ENCODE data around the gene IL10RB. TPM values are rescaled to one million over a fixed set of nuclear protein-coding genes. Genes with fewer than 3 reads are reported as not detected.

Gene IL10RB
- total and polyA plus RNA-seq, 2 of the 4 experiments (the other 2 are of a cell fraction): 20.1 to 45.2 TPM

DNA sequence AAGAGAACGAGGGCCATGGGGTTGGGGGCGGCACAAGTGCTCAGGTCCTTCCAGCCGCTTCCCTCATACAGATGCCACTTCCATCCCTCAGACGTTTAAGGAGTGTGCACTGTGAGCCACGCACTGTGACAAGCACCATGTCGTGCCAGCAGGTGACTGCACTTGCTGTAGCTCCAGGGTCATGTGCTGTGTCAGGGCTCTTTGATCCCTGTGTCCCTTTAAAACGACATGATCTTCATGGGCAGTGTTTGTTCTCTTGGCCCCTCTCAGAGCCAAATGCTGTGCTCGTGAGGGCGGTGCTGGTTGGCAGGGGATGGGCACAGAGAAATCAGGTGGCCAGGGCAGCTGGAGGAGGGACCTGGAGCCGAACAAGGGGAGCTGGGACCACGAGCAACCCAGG, 19.9 kb downstream of the IL10RB start:
- Histone ChIP-seq H3K9ac (ENCODE audit: low read depth, low read length) (no peak overlapping the region), H3K23ac (ENCODE audit: low read depth, low read length) (no peak overlapping the region), H4K20me1 (ENCODE audit: insufficient read depth, low read length) (no peaks in the 10 kb centered on the region; the same call in 1 of the 2 replicates), H2BK20ac (ENCODE audit: low read depth, low read length) (no peak overlapping the region), H3K27ac (ENCODE audit: insufficient read depth, low read length) (no peak overlapping the region), H3K36me3 (ENCODE audit: control insufficient read depth, insufficient read depth, low read length) (peaks cover 18% of the 10 kb centered on the region), H2AK5ac (ENCODE audit: low read depth, low read length) (peak overlapping the region; percentile 36; the same call in 1 of the 2 replicates), H3K14ac (replicated peaks; ENCODE audit: low read depth, low read length) (0 out of 2 replicates have a peak overlapping the region, but pooled peaks have one; percentile 41), H4K5ac (ENCODE audit: low read depth, low read length) (no peak overlapping the region), H2AK9ac (replicated peaks; ENCODE audit: low read depth, low read length, poor library complexity) (no peak overlapping the region), H3K56ac (ENCODE audit: extremely low read depth, insufficient read depth, low read length) (no peak overlapping the region), H3K27me3 (ENCODE audit: control insufficient read depth, insufficient read depth, low read length) (no peaks in the 10 kb centered on the region), H4K8ac (ENCODE audit: low read depth in 2 of 2, low read length in 2 of 2) (no peak overlapping the region), H3K4ac (ENCODE audit: low read depth, low read length) (no peak overlapping the region; the same call in 1 of the 2 replicates), H3K18ac (ENCODE audit: low read depth, low read length) (no peak overlapping the region), H2AFZ (replicated peaks; ENCODE audit: low read length, poor library complexity) (peak overlapping the region; percentile 61), H3K79me1 (ENCODE audit: low read depth in 1 of 2, low read length in 2 of 2) (no peaks in the 10 kb centered on the region; a peak in 1 of 4 replicates), H3K4me2 (ENCODE audit: low read depth, low read length) (no peak overlapping the region), H3K4me1 (ENCODE audit: control insufficient read depth, insufficient read depth, low read length) (peaks cover 7% of the 10 kb centered on the region), H2BK120ac (ENCODE audit: low read depth, low read length) (peak overlapping the region; percentile 12; the same call in 1 of the 2 replicates), H4K91ac (ENCODE audit: insufficient read depth, low read depth, low read length) (peak overlapping the region; percentile 18; the same call in 1 of the 2 replicates), H3K4me3 (ENCODE audit: insufficient read depth, low read depth, low read length) (no peak overlapping the region), H3K9me3 (ENCODE audit: control insufficient read depth, insufficient read depth, low read length) (no peaks in the 10 kb centered on the region), H2BK5ac (ENCODE audit: low read depth, low read length, poor library complexity, severe bottlenecking) (no peak overlapping the region), H2BK15ac (ENCODE audit: low read depth, low read length) (no peak overlapping the region; the same call in 2 of the 3 replicates), H3K9me1 (ENCODE audit: insufficient read depth, low read length) (peaks cover 14% of the 10 kb centered on the region; the same call in 1 of the 2 replicates)
- no TSS peak for BruUV-seq (replicated peaks)
- intact Hi-C loops (cut with micrococcal nuclease): no loop called here
- dilution Hi-C loops (cut with HindIII; ENCODE audit: low sequenced_read_pairs, unreplicated experiment): no loop called here
- TF ChIP-seq MXI1 (IDR thresholded peaks at IDR 0.05; ENCODE audit: borderline replicate concordance, low read depth, low read length) (no peak), CEBPB (IDR thresholded peaks at IDR 0.05; ENCODE audit: low read depth, low read length) (no peak), MAZ (IDR thresholded peaks at IDR 0.05; ENCODE audit: borderline replicate concordance, low read depth, low read length) (no peak), SMC3 (IDR thresholded peaks at IDR 0.05; ENCODE audit: low read depth, low read length) (no peak), RAD21 (IDR thresholded peaks at IDR 0.05; ENCODE audit: low read length) (no peak), NFE2L2 (IDR thresholded peaks at IDR 0.05; ENCODE audit: low read depth, low read length) (no peak), CHD1 (IDR thresholded peaks at IDR 0.05; ENCODE audit: low read depth, low read length) (no peak), POLR2A (IDR thresholded peaks at IDR 0.05; ENCODE audit: low read depth, low read length) (no peak), RFX5 (IDR thresholded peaks at IDR 0.05; ENCODE audit: low read depth, low read length) (no peak), MAFK (IDR thresholded peaks at IDR 0.05; ENCODE audit: low read depth, low read length) (no peak), BHLHE40 (IDR thresholded peaks at IDR 0.05; ENCODE audit: low read depth, low read length) (no peak), FOS (IDR thresholded peaks at IDR 0.05; ENCODE audit: low read depth, low read length) (no peak), RCOR1 (IDR thresholded peaks at IDR 0.05; ENCODE audit: insufficient replicate concordance, low read length) (no peak)
- TF ChIP-seq, protein P1, sequence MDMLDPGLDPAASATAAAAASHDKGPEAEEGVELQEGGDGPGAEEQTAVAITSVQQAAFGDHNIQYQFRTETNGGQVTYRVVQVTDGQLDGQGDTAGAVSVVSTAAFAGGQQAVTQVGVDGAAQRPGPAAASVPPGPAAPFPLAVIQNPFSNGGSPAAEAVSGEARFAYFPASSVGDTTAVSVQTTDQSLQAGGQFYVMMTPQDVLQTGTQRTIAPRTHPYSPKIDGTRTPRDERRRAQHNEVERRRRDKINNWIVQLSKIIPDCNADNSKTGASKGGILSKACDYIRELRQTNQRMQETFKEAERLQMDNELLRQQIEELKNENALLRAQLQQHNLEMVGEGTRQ (IDR thresholded peaks at IDR 0.05; ENCODE audit: low read depth, low read length): no peak
- TF ChIP-seq, protein P2, sequence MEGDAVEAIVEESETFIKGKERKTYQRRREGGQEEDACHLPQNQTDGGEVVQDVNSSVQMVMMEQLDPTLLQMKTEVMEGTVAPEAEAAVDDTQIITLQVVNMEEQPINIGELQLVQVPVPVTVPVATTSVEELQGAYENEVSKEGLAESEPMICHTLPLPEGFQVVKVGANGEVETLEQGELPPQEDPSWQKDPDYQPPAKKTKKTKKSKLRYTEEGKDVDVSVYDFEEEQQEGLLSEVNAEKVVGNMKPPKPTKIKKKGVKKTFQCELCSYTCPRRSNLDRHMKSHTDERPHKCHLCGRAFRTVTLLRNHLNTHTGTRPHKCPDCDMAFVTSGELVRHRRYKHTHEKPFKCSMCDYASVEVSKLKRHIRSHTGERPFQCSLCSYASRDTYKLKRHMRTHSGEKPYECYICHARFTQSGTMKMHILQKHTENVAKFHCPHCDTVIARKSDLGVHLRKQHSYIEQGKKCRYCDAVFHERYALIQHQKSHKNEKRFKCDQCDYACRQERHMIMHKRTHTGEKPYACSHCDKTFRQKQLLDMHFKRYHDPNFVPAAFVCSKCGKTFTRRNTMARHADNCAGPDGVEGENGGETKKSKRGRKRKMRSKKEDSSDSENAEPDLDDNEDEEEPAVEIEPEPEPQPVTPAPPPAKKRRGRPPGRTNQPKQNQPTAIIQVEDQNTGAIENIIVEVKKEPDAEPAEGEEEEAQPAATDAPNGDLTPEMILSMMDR (conservative IDR thresholded peaks at IDR 0.05; ENCODE audit: low read depth, low read length): no peak
- ATAC-seq (ENCODE audit: low read depth): no peak
- ChIA-PET CTCF (interaction anchor here (1.4 kb wide), 1 partner anchor 74 kb away, joined by 3 read pairs; no protein-coding TSS in a partner anchor), POLR2A (ENCODE audit: unreplicated experiment) (no interaction called here)
- DNase-seq: no peak
- in situ Hi-C loops (cut with MboI; ENCODE audit: low sequenced_read_pairs): no loop called here
- 84% methylated on average over 5 of the region's 11 CpGs; no CpG with 5 or more reads in 1 of the 2 experiments for WGBS, 2 experiments (ENCODE audit: extremely low coverage in 2 of 2, insufficient read length in 1 of 2)

All from IMR-90 (cell line).